Spleen (tissue), 11 donors: ENCODE data around the gene MRAP2. TPM values are rescaled to one million over a fixed set of nuclear protein-coding genes. Genes with fewer than 3 reads are reported as not detected.

Source experiments
- DNase-seq: peaks from one replicate; pipeline ENCODE4 v3.0.0-alpha.2; 2020
- H3K27ac ChIP-seq, 8 donors: fragments of 200-600 bp; sonication (generic) in 7 of 8; 1 replicate in 4 of 8; 2 replicates in 4 of 8; pipeline versions ENCODE4 v1.5.0 to v1.8.0; 2016 to 2021; ENCODE audit warnings: inconsistent platforms in 4 of 8, mild to moderate bottlenecking in 4 of 8, moderate library complexity in 1 of 8
- H3K27me3 ChIP-seq, 7 donors: fragments of 200-600 bp; sonication (generic) in 6 of 7; replicated peaks in 1 of 7; 1 replicate in 4 of 7; 2 replicates in 3 of 7; pipeline versions ENCODE4 v1.5.0 to v1.8.0; 2016 to 2021; ENCODE audit warnings: inconsistent platforms in 3 of 7, mild to moderate bottlenecking in 1 of 7
- H3K36me3 ChIP-seq, 6 donors: fragments of 200-600 bp; sonication (generic) in 5 of 6; 1 replicate in 4 of 6; 2 replicates in 2 of 6; pipeline versions ENCODE4 v1.5.0 to v1.8.0; 2016 to 2021; ENCODE audit warnings: inconsistent platforms in 2 of 6
- H3K4me1 ChIP-seq, 6 donors: fragments of 200-600 bp; sonication (generic) in 5 of 6; 1 replicate in 3 of 6; 2 replicates in 3 of 6; pipeline versions ENCODE4 v1.5.0 to v1.8.0; 2016 to 2021; ENCODE audit warnings: inconsistent platforms in 3 of 6
- H3K4me3 ChIP-seq, 8 donors: fragments of 200-600 bp; sonication (generic) in 7 of 8; 1 replicate in 4 of 8; 2 replicates in 4 of 8; pipeline versions ENCODE4 v1.5.0 to v1.8.0; 2016 to 2021; ENCODE audit warnings: inconsistent platforms in 4 of 8, mild to moderate bottlenecking in 4 of 8, moderate library complexity in 2 of 8
- H3K9me3 ChIP-seq, 8 donors: fragments of 200-600 bp; sonication (generic) in 7 of 8; 1 replicate in 4 of 8; 2 replicates in 4 of 8; pipeline versions ENCODE4 v1.5.0 to v1.8.0; 2016 to 2021; ENCODE audit warnings: inconsistent platforms in 4 of 8
- CTCF ChIP-seq, 11 experiments: fragments of 200-600 bp in 7 of 11; fragments of 450-650 bp in 4 of 11; sonication (generic) in 4 of 11; IDR thresholded peaks in 8 of 11; conservative IDR thresholded peaks in 3 of 11; 1 replicate in 7 of 11; 2 replicates in 4 of 11; pipeline versions ENCODE4 v1.4.0 to v1.8.0; 2016 to 2021; ENCODE audit warnings: antibody characterized with exemption in 11 of 11, inconsistent platforms in 4 of 11, mild to moderate bottlenecking in 1 of 11
- POLR2A ChIP-seq, 3 donors: fragments of 450-650 bp; IDR thresholded peaks; one replicate each; pipeline ENCODE4 v1.5.1; 2017; ENCODE audit warnings: antibody characterized with exemption in 3 of 3, mild to moderate bottlenecking in 1 of 3
- POLR2AphosphoS5 ChIP-seq, 3 donors: sonication (generic); formaldehyde crosslinking; IDR thresholded peaks; one replicate each; pipeline ENCODE4 v1.5.1; 2017; ENCODE audit warnings: antibody characterized with exemption in 3 of 3
- WGBS, 5 donors: extraction: QIAGEN DNeasy Blood & Tissue Kit in 3 of 5; methylation state at CpG; one replicate each; pipeline versions ENCODE4 v1.1.5 to v1.1.7; 2013 to 2018; 5-methylcytosine and 5-hydroxymethylcytosine counted together
- intact Hi-C: fragments of 100-400 bp; cut with DNase I; formaldehyde crosslinking; loops from one replicate; pipeline ENCODE4 v1.15.0; 2023; ENCODE audit warnings: low total_unique reads
- polyA plus RNA-seq, 3 donors: library from polyadenylated mRNA; stranded (reverse); fragments of 200-250 nt; gene quantifications; one replicate each; pipeline ENCODE4 v1.2.1, GENCODE V29; 2013
- total RNA-seq, 7 donors: library from RNA; depleted of rRNA in 3 of 7; stranded (reverse); fragments of >200 nt in 3 of 7; fragmentation: NEBNext Ultra II Directional in 4 of 7; extraction: Animal tissue kit (Norgen Biotek cat#: 25700) in 4 of 7; gene quantifications; one replicate each; pipeline versions ENCODE4 v1.1.0 to v1.2.1, GENCODE V29; 2016 to 2021
- donor health status: healthy with polysubstance abuse.
- donor health status: DM: no; HTN: no; CAD: no; lungs with moderate emphysema.
- donor health status: DM: no; HTN: no; CAD: no.
- donor health status: Bipolar disorder and iron deficiency.
- donor health status: healthy.
- donor health status: DM: no; HTN: no; CAD: no.
- donor health status: DM: yes; HTN: yes; CAD: no.

MRAP2 gene
- total and polyA plus RNA-seq, 10 donors: 0.97 to 21.8 (median 4.4) TPM

DNA sequence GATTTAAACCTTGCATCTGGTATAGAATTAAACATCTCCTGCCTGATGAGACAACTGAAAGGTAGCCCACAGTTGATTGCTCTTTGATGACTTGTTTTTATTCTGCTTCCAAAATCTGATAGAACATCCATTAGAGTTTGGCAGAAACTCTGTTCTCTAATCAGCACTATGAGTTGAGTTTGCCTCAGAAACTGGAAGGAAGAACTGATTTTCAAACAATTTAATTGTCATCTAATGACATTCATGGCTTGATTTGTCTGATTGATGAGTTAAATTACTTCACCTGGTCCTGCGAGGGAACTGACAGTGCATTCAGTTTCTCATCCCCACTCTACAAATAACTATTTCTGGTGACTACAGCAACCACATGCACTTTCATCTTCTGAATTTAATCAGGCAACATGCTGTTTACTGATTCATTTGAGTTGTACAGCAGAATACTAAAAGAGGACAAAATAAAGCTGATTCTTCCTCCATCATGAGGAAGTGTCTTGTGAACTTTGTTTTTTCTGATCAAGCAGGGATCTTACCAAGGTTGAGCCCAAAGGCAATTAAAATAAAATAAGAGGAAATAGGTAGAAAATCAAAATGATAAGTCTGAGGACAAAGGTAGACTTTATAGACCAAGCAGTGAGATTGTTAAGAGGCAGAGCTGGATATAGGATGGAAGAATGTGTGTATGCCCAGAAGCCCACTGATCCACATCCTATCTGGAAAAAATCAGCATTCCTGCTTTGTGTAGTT lies 15.7 kb upstream of the MRAP2 start:
- Histone ChIP-seq H3K9me3 (no peaks in the 10 kb centered on the region), H3K27me3 (peaks cover 0 to 11% (median 0%) of the 10 kb centered on the region in 7 donors), H3K4me3 (no peak overlapping the region), H3K36me3 (no peaks in the 10 kb centered on the region), H3K4me1 (no peaks in the 10 kb centered on the region), H3K27ac (no peak overlapping the region)
- no peak for TF ChIP-seq POLR2A (IDR thresholded peaks at IDR 0.05)
- TF ChIP-seq CTCF (IDR thresholded peaks at IDR 0.05 in 8 of 11, conservative IDR thresholded peaks at IDR 0.05 in 3 of 11): no peak
- TF ChIP-seq POLR2AphosphoS5 (IDR thresholded peaks at IDR 0.05): no peak
- no peak for DNase-seq
- intact Hi-C loops: no loop called here
- WGBS, 5 donors: 55 to 74% (median 68%) methylated on average over 1 of the region's 1 CpG

GRCh38 chr6:84018453-84019061 lies 15.0 kb upstream of the MRAP2 start:
- Histone ChIP-seq H3K9me3 (no peaks in the 10 kb centered on the region), H3K4me1 (no peaks in the 10 kb centered on the region), H3K27ac (no peak overlapping the region), H3K27me3 (peaks cover 0 to 11% (median 0%) of the 10 kb centered on the region in 7 donors), H3K36me3 (no peaks in the 10 kb centered on the region), H3K4me3 (no peak overlapping the region)
- no peak for DNase-seq
- intact Hi-C loops: no loop called here
- TF ChIP-seq POLR2AphosphoS5 (IDR thresholded peaks at IDR 0.05) (no peak), CTCF (IDR thresholded peaks at IDR 0.05 in 8 of 11, conservative IDR thresholded peaks at IDR 0.05 in 3 of 11) (no peak), POLR2A (IDR thresholded peaks at IDR 0.05) (no peak)
- WGBS, 5 donors: 89 to 100% (median 96%) methylated on average over 1 of the region's 1 CpG

- intact Hi-C loops: no loop called here
- Histone ChIP-seq H3K9me3 (no peaks in the 10 kb centered on the region), H3K27me3 (peaks cover 0 to 11% (median 0%) of the 10 kb centered on the region in 7 donors), H3K36me3 (no peaks in the 10 kb centered on the region), H3K4me1 (no peaks in the 10 kb centered on the region), H3K4me3 (no peak overlapping the region), H3K27ac (no peak overlapping the region)
- 29 to 61% (median 45%) methylated on average over 18 to 28 of the region's 28 CpGs for WGBS, 5 donors
- TF ChIP-seq POLR2AphosphoS5 (IDR thresholded peaks at IDR 0.05) (no peak), POLR2A (IDR thresholded peaks at IDR 0.05) (no peak), CTCF (IDR thresholded peaks at IDR 0.05 in 8 of 11, conservative IDR thresholded peaks at IDR 0.05 in 3 of 11) (no peak)
- DNase-seq: no peak
These were observed 14.3 kb upstream of the MRAP2 start for GRCh38 chr6:84019141-84019841.

- H3K27ac ChIP-seq: no peak overlapping the region
These were observed 13.7 kb upstream of the MRAP2 start for GRCh38 chr6:84019842-84020211.

More at GRCh38 chr6:84019842-84020211, 13.7 kb upstream of the MRAP2 start:
- Histone ChIP-seq H3K27me3 (peaks cover 0 to 11% (median 0%) of the 10 kb centered on the region in 7 donors), H3K4me1 (no peaks in the 10 kb centered on the region), H3K36me3 (no peaks in the 10 kb centered on the region), H3K9me3 (peaks cover 0 to 1% (median 0%) of the 10 kb centered on the region in 8 donors), H3K4me3 (no peak overlapping the region)
- WGBS, 5 donors: 58 to 74% (median 62%) methylated on average over 6 of the region's 6 CpGs
- DNase-seq: no peak
- TF ChIP-seq POLR2AphosphoS5 (IDR thresholded peaks at IDR 0.05) (no peak), POLR2A (IDR thresholded peaks at IDR 0.05) (no peak), CTCF (IDR thresholded peaks at IDR 0.05 in 8 of 11, conservative IDR thresholded peaks at IDR 0.05 in 3 of 11) (no peak)
- intact Hi-C loops: no loop called here
